Spleen (tissue), 11 donors: ENCODE data around the gene SOX13. TPM values are rescaled to one million over a fixed set of nuclear protein-coding genes. Genes with fewer than 3 reads are reported as not detected.
A peak's percentile ranks its signal among the peaks of the same experiment; 100 is the strongest.

Experiments
- DNase-seq: peaks from one replicate; pipeline ENCODE4 v3.0.0-alpha.2; 2020
- H3K27ac ChIP-seq, 8 donors: fragments of 200-600 bp; sonication (generic) in 7 of 8; 1 replicate in 4 of 8; 2 replicates in 4 of 8; pipeline versions ENCODE4 v1.5.0 to v1.8.0; 2016 to 2021; ENCODE audit warnings: inconsistent platforms in 4 of 8, mild to moderate bottlenecking in 4 of 8, moderate library complexity in 1 of 8
- H3K27me3 ChIP-seq, 7 donors: fragments of 200-600 bp; sonication (generic) in 6 of 7; replicated peaks in 1 of 7; 1 replicate in 4 of 7; 2 replicates in 3 of 7; pipeline versions ENCODE4 v1.5.0 to v1.8.0; 2016 to 2021; ENCODE audit warnings: inconsistent platforms in 3 of 7, mild to moderate bottlenecking in 1 of 7
- H3K36me3 ChIP-seq, 6 donors: fragments of 200-600 bp; sonication (generic) in 5 of 6; 1 replicate in 4 of 6; 2 replicates in 2 of 6; pipeline versions ENCODE4 v1.5.0 to v1.8.0; 2016 to 2021; ENCODE audit warnings: inconsistent platforms in 2 of 6
- H3K4me1 ChIP-seq, 6 donors: fragments of 200-600 bp; sonication (generic) in 5 of 6; 1 replicate in 3 of 6; 2 replicates in 3 of 6; pipeline versions ENCODE4 v1.5.0 to v1.8.0; 2016 to 2021; ENCODE audit warnings: inconsistent platforms in 3 of 6
- H3K4me3 ChIP-seq, 8 donors: fragments of 200-600 bp; sonication (generic) in 7 of 8; 1 replicate in 4 of 8; 2 replicates in 4 of 8; pipeline versions ENCODE4 v1.5.0 to v1.8.0; 2016 to 2021; ENCODE audit warnings: inconsistent platforms in 4 of 8, mild to moderate bottlenecking in 4 of 8, moderate library complexity in 2 of 8
- H3K9me3 ChIP-seq, 8 donors: fragments of 200-600 bp; sonication (generic) in 7 of 8; 1 replicate in 4 of 8; 2 replicates in 4 of 8; pipeline versions ENCODE4 v1.5.0 to v1.8.0; 2016 to 2021; ENCODE audit warnings: inconsistent platforms in 4 of 8
- POLR2A ChIP-seq, 3 donors: fragments of 450-650 bp; IDR thresholded peaks; one replicate each; pipeline ENCODE4 v1.5.1; 2017; ENCODE audit warnings: antibody characterized with exemption in 3 of 3, mild to moderate bottlenecking in 1 of 3
- POLR2AphosphoS5 ChIP-seq, 3 donors: sonication (generic); formaldehyde crosslinking; IDR thresholded peaks; one replicate each; pipeline ENCODE4 v1.5.1; 2017; ENCODE audit warnings: antibody characterized with exemption in 3 of 3
- WGBS, 5 donors: extraction: QIAGEN DNeasy Blood & Tissue Kit in 3 of 5; methylation state at CpG; one replicate each; pipeline versions ENCODE4 v1.1.5 to v1.1.7; 2013 to 2018; 5-methylcytosine and 5-hydroxymethylcytosine counted together
- intact Hi-C: fragments of 100-400 bp; cut with DNase I; formaldehyde crosslinking; loops from one replicate; pipeline ENCODE4 v1.15.0; 2023; ENCODE audit warnings: low total_unique reads
- polyA plus RNA-seq, 3 donors: library from polyadenylated mRNA; stranded (reverse); fragments of 200-250 nt; gene quantifications; one replicate each; pipeline ENCODE4 v1.2.1, GENCODE V29; 2013
- total RNA-seq, 7 donors: library from RNA; depleted of rRNA in 3 of 7; stranded (reverse); fragments of >200 nt in 3 of 7; fragmentation: NEBNext Ultra II Directional in 4 of 7; extraction: Animal tissue kit (Norgen Biotek cat#: 25700) in 4 of 7; gene quantifications; one replicate each; pipeline versions ENCODE4 v1.1.0 to v1.2.1, GENCODE V29; 2016 to 2021
- TF ChIP-seq, protein P1 (sequence below), 11 experiments: fragments of 200-600 bp in 7 of 11; fragments of 450-650 bp in 4 of 11; sonication (generic) in 4 of 11; IDR thresholded peaks in 8 of 11; conservative IDR thresholded peaks in 3 of 11; 1 replicate in 7 of 11; 2 replicates in 4 of 11; pipeline versions ENCODE4 v1.4.0 to v1.8.0; 2016 to 2021; ENCODE audit warnings: antibody characterized with exemption in 11 of 11, inconsistent platforms in 4 of 11, mild to moderate bottlenecking in 1 of 11
- donor health status: healthy with polysubstance abuse.
- donor health status: DM: no; HTN: no; CAD: no; lungs with moderate emphysema.
- donor health status: DM: no; HTN: no; CAD: no.
- donor health status: Bipolar disorder and iron deficiency.
- donor health status: healthy.
- donor health status: DM: no; HTN: no; CAD: no.
- donor health status: DM: yes; HTN: yes; CAD: no.

Gene SOX13
- total and polyA plus RNA-seq, 10 donors, result 2.0 to 28.7 (median 18.0) TPM

DNA sequence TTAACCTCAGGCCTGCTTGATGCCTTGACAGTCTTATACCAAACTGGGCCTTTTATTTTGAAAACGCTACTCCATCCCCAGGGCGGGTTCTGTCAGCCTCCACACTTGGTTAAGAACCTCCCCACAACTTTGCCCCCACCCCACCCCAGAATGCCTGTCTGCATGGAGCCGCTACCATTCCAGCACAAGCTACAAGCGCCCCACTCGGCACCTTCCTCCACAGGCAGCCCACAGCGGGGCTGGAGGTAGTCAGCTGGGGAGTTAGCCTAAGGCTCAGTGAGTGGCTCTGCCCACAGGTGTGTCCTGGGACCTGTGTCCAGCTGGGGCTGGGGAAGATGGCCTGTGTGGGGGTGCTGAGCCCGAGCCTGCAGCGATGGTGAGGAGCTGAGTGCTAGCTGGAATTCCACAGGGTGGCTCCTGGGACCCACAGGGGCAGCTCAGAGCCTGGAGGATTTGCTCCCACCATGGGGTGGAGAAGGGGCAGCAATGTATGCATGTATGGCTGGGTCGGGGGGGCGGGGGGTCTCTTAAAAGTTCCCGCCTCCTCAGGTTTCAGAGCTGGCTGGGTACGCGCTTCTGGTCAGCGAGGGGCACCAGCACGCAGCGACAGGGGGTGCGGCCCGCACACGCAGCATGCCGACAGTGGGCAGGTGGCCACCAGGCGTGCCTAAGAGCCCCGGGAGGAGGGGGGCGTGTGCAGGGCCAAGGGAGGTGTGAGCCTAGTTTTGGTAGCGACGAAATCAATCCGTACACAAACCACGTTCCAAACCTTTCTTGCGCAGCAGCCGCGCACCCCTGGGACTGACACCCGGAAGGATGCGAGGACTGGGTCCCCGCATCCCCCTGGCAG, 78.0 kb downstream of the SOX13 start:
- intact Hi-C loops, result no loop called here
- Histone ChIP-seq H3K36me3 (no peaks in the 10 kb centered on the region), H3K9me3 (no peaks in the 10 kb centered on the region), H3K4me1 (peaks cover 4 to 24% (median 16%) of the 10 kb centered on the region in 6 donors), H3K27ac (peak overlapping the region in 6 of 8 donors; percentile 44 to 82 (median 66)), H3K4me3 (peak overlapping the region; percentile 48 to 87 (median 59)), H3K27me3 (peaks cover 0 to 58% (median 13%) of the 10 kb centered on the region in 7 donors)
- TF ChIP-seq POLR2A (IDR thresholded peaks at IDR 0.05), result no peak
- WGBS, 5 donors, result 34 to 46% (median 41%) methylated on average over 27 to 33 of the region's 33 CpGs
- no peak for DNase-seq

DNA sequence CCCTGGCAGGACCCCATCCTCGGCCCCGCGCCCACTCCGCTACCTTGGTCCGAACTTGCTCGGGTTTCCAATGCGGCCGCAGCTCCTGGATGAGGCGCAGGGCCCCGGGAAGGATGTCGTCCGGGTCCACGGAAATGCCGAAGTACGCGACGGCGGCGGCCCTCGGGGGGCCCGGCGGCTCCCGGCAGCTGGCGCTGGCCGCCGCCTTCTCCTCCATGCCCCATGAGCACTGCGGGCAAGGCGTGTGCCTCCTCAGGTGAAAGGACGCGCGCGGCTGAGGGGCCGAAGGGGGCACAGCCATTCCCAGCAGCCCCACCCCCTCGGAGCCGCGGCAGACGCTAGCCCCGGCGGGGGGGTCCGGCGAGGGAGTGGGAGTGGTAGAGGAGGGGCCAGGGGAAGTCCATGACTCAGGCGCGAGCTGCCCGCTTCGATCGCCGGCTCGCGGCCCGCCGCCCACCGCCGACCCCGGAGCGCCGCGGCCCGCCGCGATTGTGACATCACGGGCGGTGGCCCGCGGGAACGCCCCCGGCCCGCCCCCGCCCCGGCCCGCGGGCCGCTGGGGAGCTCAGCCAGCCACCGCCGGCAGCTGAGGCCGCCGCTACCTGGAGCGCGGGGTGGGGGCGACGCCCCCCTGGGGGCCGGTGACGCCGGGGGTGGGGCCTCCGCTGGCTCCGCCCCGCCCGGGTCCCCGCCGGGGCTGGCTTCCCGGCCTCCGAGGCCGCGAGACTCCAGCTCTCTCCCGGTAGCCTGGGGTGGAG, 78.8 kb downstream of the SOX13 start, which contains the start of gene ETNK2:
ETNK2 (minus strand) TSS at position 493 of the 758 bp plus-strand sequence; CDS start at position 301, 192 bp downstream.
- Histone ChIP-seq H3K4me3 (peak within 1 kb of the TSS; percentile 48 to 87 (median 59)), H3K4me1 (peaks cover 4 to 25% (median 16%) of the 10 kb centered on the region in 6 donors), H3K9me3 (no peaks in the 10 kb centered on the region), H3K36me3 (no peaks in the 10 kb centered on the region), H3K27me3 (peaks cover 0 to 66% (median 13%) of the 10 kb centered on the region in 7 donors), H3K27ac (peak within 1 kb of the TSS in 7 of 8 donors; percentile 38 to 82 (median 67))
- 0 to 2% (median 1%) methylated on average over 41 to 94 of the region's 94 CpGs for WGBS, 5 donors
- intact Hi-C loops, result no loop called here
- DNase-seq, result peak; percentile 83
- TF ChIP-seq, protein P1, sequence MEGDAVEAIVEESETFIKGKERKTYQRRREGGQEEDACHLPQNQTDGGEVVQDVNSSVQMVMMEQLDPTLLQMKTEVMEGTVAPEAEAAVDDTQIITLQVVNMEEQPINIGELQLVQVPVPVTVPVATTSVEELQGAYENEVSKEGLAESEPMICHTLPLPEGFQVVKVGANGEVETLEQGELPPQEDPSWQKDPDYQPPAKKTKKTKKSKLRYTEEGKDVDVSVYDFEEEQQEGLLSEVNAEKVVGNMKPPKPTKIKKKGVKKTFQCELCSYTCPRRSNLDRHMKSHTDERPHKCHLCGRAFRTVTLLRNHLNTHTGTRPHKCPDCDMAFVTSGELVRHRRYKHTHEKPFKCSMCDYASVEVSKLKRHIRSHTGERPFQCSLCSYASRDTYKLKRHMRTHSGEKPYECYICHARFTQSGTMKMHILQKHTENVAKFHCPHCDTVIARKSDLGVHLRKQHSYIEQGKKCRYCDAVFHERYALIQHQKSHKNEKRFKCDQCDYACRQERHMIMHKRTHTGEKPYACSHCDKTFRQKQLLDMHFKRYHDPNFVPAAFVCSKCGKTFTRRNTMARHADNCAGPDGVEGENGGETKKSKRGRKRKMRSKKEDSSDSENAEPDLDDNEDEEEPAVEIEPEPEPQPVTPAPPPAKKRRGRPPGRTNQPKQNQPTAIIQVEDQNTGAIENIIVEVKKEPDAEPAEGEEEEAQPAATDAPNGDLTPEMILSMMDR (IDR thresholded peaks at IDR 0.05 in 8 of 11, conservative IDR thresholded peaks at IDR 0.05 in 3 of 11), result no peak
- peak in 2 of 3 donors; percentile 40 to 58 for TF ChIP-seq POLR2AphosphoS5 (IDR thresholded peaks at IDR 0.05)
- no peak for TF ChIP-seq POLR2A (IDR thresholded peaks at IDR 0.05)

DNA sequence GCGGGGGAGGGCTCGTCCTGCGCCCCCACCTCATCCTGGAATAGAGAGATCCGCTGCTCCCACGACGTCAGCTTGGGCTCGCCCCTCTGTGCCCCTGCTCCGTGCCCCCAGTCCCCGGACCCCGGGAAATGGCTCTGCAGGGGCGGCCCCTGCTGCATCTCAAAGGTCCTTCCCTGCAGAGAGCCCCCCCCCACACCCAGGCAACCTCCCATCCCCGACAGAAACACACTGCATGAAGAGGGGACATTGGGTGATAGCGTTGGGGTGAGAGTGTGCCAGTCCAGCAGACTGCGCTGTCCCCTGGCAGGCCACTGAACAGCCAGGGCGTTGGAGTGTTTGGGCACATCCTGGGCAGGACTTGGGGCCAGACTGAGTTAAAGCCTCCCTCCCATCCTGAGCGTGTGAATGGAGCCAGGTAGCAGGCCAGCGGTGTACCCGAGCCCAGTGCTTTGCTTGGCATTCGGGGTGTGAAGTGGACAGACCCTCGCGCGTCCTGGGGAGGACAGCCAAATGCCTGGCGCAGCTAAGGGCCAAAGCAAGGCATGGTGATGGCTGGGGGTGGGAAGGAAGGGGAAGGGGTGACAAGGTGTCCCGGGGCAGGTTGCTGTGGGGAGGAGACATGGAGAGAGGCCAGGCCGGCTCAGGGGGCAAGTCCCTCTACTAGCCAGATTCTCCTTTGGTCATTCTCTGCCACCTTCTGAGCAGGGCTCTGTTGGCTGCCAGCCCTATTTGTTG, 79.6 kb downstream of the SOX13 start:
- DNase-seq, result no peak
- peak overlapping the region; percentile 48 to 87 (median 59) for H3K4me3 ChIP-seq
- H3K36me3 ChIP-seq, result no peaks in the 10 kb centered on the region
- H3K4me1 ChIP-seq, result peaks cover 4 to 30% (median 16%) of the 10 kb centered on the region in 6 donors
- H3K27me3 ChIP-seq, result peaks cover 0 to 69% (median 13%) of the 10 kb centered on the region in 7 donors
- TF ChIP-seq POLR2AphosphoS5 (IDR thresholded peaks at IDR 0.05) (peak in 1 of 3 donors; percentile 15), POLR2A (IDR thresholded peaks at IDR 0.05) (no peak)
- TF ChIP-seq, protein P1 (IDR thresholded peaks at IDR 0.05 in 8 of 11, conservative IDR thresholded peaks at IDR 0.05 in 3 of 11), result peak in 1 of 11 experiments; percentile 12
- WGBS, 5 donors, result 31 to 57% (median 36%) methylated on average over 15 to 25 of the region's 25 CpGs
- H3K9me3 ChIP-seq, result no peaks in the 10 kb centered on the region
- H3K27ac ChIP-seq, result peak overlapping the region in 5 of 8 donors; percentile 38 to 82 (median 75)
- intact Hi-C loops, result no loop called here

DNA sequence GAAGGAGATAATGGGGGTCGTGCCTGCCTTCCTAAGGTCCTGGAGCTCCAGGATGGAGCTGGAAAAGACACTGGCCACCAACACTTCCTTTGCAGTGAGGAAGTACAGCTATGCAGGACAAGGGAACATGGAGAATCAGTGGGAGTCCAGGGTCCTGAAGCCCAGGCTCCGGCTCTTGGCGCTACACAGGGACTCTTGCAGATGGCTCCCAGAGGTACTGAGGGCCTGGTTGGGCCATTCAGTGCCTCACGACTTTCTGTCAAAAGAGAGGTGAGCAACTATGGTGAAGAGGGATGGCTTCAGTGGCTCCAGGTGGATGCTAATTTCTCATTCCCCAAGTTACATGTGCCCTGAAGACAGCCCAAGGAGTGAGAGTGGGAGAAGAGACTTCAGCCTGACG, 80.8 kb downstream of the SOX13 start:
- intact Hi-C loops, result no loop called here
- H3K36me3 ChIP-seq, result no peaks in the 10 kb centered on the region
- no peak overlapping the region for H3K4me3 ChIP-seq
- 88 to 97% (median 91%) methylated on average over 5 of the region's 5 CpGs for WGBS, 5 donors
- H3K27me3 ChIP-seq, result peaks cover 0 to 69% (median 13%) of the 10 kb centered on the region in 7 donors
- H3K4me1 ChIP-seq, result peaks cover 4 to 35% (median 16%) of the 10 kb centered on the region in 6 donors
- TF ChIP-seq POLR2A (IDR thresholded peaks at IDR 0.05) (no peak), POLR2AphosphoS5 (IDR thresholded peaks at IDR 0.05) (no peak)
- TF ChIP-seq, protein P1 (IDR thresholded peaks at IDR 0.05 in 8 of 11, conservative IDR thresholded peaks at IDR 0.05 in 3 of 11), result no peak
- no peak overlapping the region for H3K27ac ChIP-seq
- H3K9me3 ChIP-seq, result no peaks in the 10 kb centered on the region
- no peak for DNase-seq
